Measurements from ENCODE around the gene ARSG. TPM values are rescaled to one million over a fixed set of nuclear protein-coding genes. Genes with fewer than 3 reads are reported as not detected.
A peak's percentile ranks its signal among the peaks of the same experiment; 100 is the strongest.

Gene ARSG
- total and polyA plus RNA-seq, 2 experiments from 2014 or later, result 1.7 to 5.1 TPM

GRCh38 chr17:68248891-68249290, 42.4 kb upstream of the ARSG start (continued):
- no peak for TF ChIP-seq REST (IDR thresholded peaks at IDR 0.05; ENCODE audit: unreplicated experiment)
- TF ChIP-seq CTCF (conservative IDR thresholded peaks at IDR 0.05; ENCODE audit: low read depth in 2 of 2), result no peak

GRCh38 chr17:68249354-68249765, 41.9 kb upstream of the ARSG start:
- no peak for ATAC-seq
- H3K4me2 ChIP-seq, result no peak overlapping the region
- TF ChIP-seq ETS1 (IDR thresholded peaks at IDR 0.05), result no peak
- TF ChIP-seq POLR2AphosphoS5 (IDR thresholded peaks at IDR 0.05; ENCODE audit: low read depth), result no peak
- no peak for TF ChIP-seq NANOG (IDR thresholded peaks at IDR 0.05; ENCODE audit: borderline replicate concordance)
- TF ChIP-seq REST (IDR thresholded peaks at IDR 0.05; ENCODE audit: unreplicated experiment), result no peak
- TF ChIP-seq CTCF (conservative IDR thresholded peaks at IDR 0.05; ENCODE audit: low read depth in 2 of 2), result no peak

More at GRCh38 chr17:68249354-68249765, 41.9 kb upstream of the ARSG start:
- Mint-ChIP-seq H3K27ac (no peak overlapping the region), H3K9me3 (no peaks in the 10 kb centered on the region), H3K36me3 (ENCODE audit: low read depth) (peaks cover 3% of the 10 kb centered on the region; the same call in 2 of the 3 replicates), H3K27me3 (ENCODE audit: insufficient read depth, low read depth, poor library complexity) (peaks cover 17% of the 10 kb centered on the region), H3K4me1 (peaks cover 12% of the 10 kb centered on the region), H3K4me3 (peak overlapping the region; percentile 80; the same call in 2 of the 3 replicates)
- no peak for DNase-seq (ENCODE audit: low spot score)
- no peak overlapping the region for H2AFZ ChIP-seq
- H4K20me1 ChIP-seq (replicated peaks; ENCODE audit: insufficient read depth), result no peaks in the 10 kb centered on the region
- H3K27me3 ChIP-seq (ENCODE audit: insufficient read depth), result no peaks in the 10 kb centered on the region
- no peak overlapping the region for H3K4me3 ChIP-seq
- no peaks in the 10 kb centered on the region for H3K9me2 ChIP-seq (ENCODE audit: insufficient read depth)
- H3K4me1 ChIP-seq (ENCODE audit: insufficient read depth), result no peaks in the 10 kb centered on the region
- peaks cover 6% of the 10 kb centered on the region; the same call in 1 of the 2 replicates for H3K36me3 ChIP-seq (ENCODE audit: insufficient read depth)
- no peaks in the 10 kb centered on the region for H3K79me2 ChIP-seq (replicated peaks; ENCODE audit: insufficient read depth)
- H3F3A ChIP-seq (replicated peaks; ENCODE audit: low read depth), result no peaks in the 10 kb centered on the region
- H3K27ac ChIP-seq (ENCODE audit: low read depth), result no peak overlapping the region
